ENCODE data around the gene PSMD11. TPM values are rescaled to one million over a fixed set of nuclear protein-coding genes. Genes with fewer than 3 reads are reported as not detected.

PSMD11 gene
- total RNA-seq, 2 donors from 2014 or later = 164 to 168 TPM

DNA sequence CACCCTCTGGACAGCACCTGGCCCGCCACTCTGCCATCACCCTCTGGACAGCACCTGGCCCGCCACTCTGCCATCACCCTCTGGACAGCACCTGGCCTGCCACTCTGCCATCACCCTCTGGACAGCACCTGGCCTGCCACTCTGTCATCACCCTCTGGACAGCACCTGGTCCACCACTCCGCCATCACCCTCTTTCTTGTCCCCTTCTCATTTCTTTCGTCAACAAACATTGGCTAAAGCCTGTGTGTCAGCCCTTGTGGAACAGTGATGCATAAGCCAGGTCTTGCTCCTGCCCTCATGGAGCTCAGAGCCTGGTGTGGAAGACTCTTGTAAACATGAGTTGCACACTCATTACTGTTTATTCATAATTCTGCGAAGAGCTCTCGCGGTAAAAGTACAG, 73.7 kb downstream of the PSMD11 start:
- Mint-ChIP-seq H3K27me3 (ENCODE audit: insufficient read depth) (no peaks in the 10 kb centered on the region), H3K4me3 (peak overlapping the region; percentile 52), H3K9me3 (no peaks in the 10 kb centered on the region), H3K4me1 (peaks cover 52% of the 10 kb centered on the region), H3K27ac (no peak overlapping the region), H3K36me3 (ENCODE audit: low read depth) (no peaks in the 10 kb centered on the region)
- TF ChIP-seq, protein P1, sequence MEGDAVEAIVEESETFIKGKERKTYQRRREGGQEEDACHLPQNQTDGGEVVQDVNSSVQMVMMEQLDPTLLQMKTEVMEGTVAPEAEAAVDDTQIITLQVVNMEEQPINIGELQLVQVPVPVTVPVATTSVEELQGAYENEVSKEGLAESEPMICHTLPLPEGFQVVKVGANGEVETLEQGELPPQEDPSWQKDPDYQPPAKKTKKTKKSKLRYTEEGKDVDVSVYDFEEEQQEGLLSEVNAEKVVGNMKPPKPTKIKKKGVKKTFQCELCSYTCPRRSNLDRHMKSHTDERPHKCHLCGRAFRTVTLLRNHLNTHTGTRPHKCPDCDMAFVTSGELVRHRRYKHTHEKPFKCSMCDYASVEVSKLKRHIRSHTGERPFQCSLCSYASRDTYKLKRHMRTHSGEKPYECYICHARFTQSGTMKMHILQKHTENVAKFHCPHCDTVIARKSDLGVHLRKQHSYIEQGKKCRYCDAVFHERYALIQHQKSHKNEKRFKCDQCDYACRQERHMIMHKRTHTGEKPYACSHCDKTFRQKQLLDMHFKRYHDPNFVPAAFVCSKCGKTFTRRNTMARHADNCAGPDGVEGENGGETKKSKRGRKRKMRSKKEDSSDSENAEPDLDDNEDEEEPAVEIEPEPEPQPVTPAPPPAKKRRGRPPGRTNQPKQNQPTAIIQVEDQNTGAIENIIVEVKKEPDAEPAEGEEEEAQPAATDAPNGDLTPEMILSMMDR (conservative IDR thresholded peaks at IDR 0.05) = no peak
- 94 to 100% methylated on average over 6 to 7 of the region's 7 CpGs for WGBS, 2 experiments (ENCODE audit: insufficient coverage in 1 of 2, insufficient read length in 1 of 2)
- no peak for DNase-seq
- Histone ChIP-seq H3K36me3 (ENCODE audit: control insufficient read depth, insufficient read depth, low read length) (no peaks in the 10 kb centered on the region), H3K4me3 (ENCODE audit: low read length) (peak overlapping the region; percentile 76), H3K27me3 (ENCODE audit: control insufficient read depth, insufficient read depth, low read length, poor library complexity, severe bottlenecking) (no peaks in the 10 kb centered on the region), H3K27ac (ENCODE audit: low read depth, low read length) (no peak overlapping the region), H3K9ac (ENCODE audit: extremely low read depth, low read length, poor library complexity, severe bottlenecking) (no peak overlapping the region), H3K4me1 (ENCODE audit: control insufficient read depth, insufficient read depth, low read length) (peaks cover 29% of the 10 kb centered on the region), H3K9me3 (ENCODE audit: control insufficient read depth, low read length) (no peaks in the 10 kb centered on the region)

DNA sequence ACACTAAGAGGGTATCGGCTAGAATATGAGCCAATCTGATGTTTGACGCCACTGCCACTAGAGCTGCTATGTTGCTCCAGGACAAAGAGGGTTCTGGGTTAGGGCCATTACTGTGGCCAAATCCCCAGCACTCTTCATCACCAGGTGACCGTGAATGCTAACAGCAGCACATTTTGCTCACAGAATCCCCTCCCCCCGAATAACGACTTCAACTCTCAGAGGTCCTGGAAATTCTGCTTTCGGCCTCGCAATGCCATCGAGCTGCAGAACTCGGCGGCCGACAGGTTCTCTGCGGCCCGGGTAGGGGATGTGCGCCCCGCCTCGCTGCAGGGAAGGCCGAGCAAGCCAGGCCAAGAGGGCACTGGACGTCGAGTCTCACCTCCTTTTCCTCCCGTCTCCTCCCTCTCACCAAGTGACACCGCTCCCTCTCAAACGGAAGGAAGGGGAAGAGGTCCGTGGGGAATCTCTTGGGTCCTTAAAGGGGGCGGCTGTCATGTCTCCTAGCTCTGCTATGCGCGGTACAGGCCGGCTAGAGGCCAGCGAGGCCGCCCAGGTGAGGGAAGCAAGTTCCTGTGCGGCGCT, 74.4 kb downstream of the PSMD11 start:
- H3K27me3 ChIP-seq (ENCODE audit: control insufficient read depth, insufficient read depth, low read length, poor library complexity, severe bottlenecking) = no peaks in the 10 kb centered on the region
- TF ChIP-seq, protein P1 (conservative IDR thresholded peaks at IDR 0.05) = no peak
- H3K4me1 ChIP-seq (ENCODE audit: control insufficient read depth, insufficient read depth, low read length) = peaks cover 29% of the 10 kb centered on the region
- no peaks in the 10 kb centered on the region for H3K9me3 ChIP-seq (ENCODE audit: control insufficient read depth, low read length)
- H3K36me3 ChIP-seq (ENCODE audit: control insufficient read depth, insufficient read depth, low read length) = no peaks in the 10 kb centered on the region
- WGBS, 2 experiments (ENCODE audit: insufficient coverage in 1 of 2, insufficient read length in 1 of 2) = 26 to 29% methylated on average over 21 to 29 of the region's 31 CpGs
- H3K9me3 Mint-ChIP-seq = no peaks in the 10 kb centered on the region
- no peaks in the 10 kb centered on the region for H3K36me3 Mint-ChIP-seq (ENCODE audit: low read depth)
- peak overlapping the region; percentile 93 for H3K27ac Mint-ChIP-seq
- H3K4me3 Mint-ChIP-seq = peak overlapping the region; percentile 52
- DNase-seq = no peak
- peak overlapping the region; percentile 50 for H3K9ac ChIP-seq (ENCODE audit: extremely low read depth, low read length, poor library complexity, severe bottlenecking)
- no peaks in the 10 kb centered on the region for H3K27me3 Mint-ChIP-seq (ENCODE audit: insufficient read depth)
- peak overlapping the region; percentile 98 for H3K27ac ChIP-seq (ENCODE audit: low read depth, low read length)
- H3K4me1 Mint-ChIP-seq = peaks cover 58% of the 10 kb centered on the region
- peak overlapping the region; percentile 76 for H3K4me3 ChIP-seq (ENCODE audit: low read length)

DNA sequence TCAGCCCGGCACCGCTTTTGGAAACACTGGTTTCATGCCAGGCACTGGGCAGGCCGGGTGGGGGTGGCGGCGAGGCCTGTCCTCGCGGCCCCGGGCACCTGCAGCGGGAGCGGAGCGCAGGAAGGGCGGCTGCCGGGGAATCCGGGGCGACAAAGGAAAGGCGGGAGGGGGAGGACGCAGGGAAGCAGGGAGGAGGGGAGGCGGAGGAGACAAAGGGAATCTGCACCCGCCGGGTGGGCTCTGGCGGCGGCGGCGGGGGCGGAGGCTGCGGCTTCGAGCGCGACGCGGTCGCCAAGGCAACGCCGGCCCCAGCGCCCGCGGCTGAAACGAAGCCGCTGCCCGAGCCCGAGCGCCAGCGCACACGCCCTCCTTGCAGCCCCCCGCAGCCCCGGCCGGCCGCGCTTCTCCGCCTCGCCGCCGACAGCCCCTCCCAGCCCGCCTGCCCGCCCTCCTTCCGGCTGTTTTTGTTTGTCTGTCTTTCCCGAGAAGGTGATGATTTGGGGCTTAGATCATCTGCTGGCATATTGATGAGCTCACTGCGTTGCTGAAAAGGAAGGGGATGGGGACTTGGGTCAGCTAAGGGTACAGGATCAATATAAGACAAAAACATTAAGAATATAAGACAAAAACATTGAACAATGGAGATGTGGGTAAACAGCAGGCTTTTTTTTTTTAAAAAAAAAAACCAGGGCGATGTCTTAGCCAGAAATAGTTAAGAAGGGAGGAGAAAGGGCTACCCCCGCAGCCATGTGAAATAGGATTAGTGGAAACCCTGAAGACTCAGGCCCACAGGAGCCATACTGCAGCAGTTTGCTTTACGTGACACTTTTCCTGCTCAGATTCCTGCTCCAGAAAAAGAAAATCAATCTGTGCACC, 75.2 kb downstream of the PSMD11 start:
- Mint-ChIP-seq H3K27me3 (ENCODE audit: insufficient read depth) (no peaks in the 10 kb centered on the region), H3K4me1 (peaks cover 58% of the 10 kb centered on the region)

More for the DNA sequence above, 75.2 kb downstream of the PSMD11 start:
- H3K4me3 ChIP-seq (ENCODE audit: low read length) = peak overlapping the region; percentile 76
- peak overlapping the region; percentile 58 for H3K9ac ChIP-seq (ENCODE audit: extremely low read depth, low read length, poor library complexity, severe bottlenecking)
- no peaks in the 10 kb centered on the region for H3K36me3 ChIP-seq (ENCODE audit: control insufficient read depth, insufficient read depth, low read length)
- peak overlapping the region; percentile 98 for H3K27ac ChIP-seq (ENCODE audit: low read depth, low read length)
- H3K27me3 ChIP-seq (ENCODE audit: control insufficient read depth, insufficient read depth, low read length, poor library complexity, severe bottlenecking) = no peaks in the 10 kb centered on the region
- H3K4me1 ChIP-seq (ENCODE audit: control insufficient read depth, insufficient read depth, low read length) = peaks cover 29% of the 10 kb centered on the region
- DNase-seq = peak; percentile 97
- Mint-ChIP-seq H3K27ac (peak overlapping the region; percentile 94), H3K4me3 (peak overlapping the region; percentile 52), H3K36me3 (ENCODE audit: low read depth) (no peaks in the 10 kb centered on the region), H3K9me3 (no peaks in the 10 kb centered on the region)
- TF ChIP-seq, protein P1 (conservative IDR thresholded peaks at IDR 0.05) = no peak
- 1 to 4% methylated on average over 18 to 61 of the region's 61 CpGs for WGBS, 2 experiments (ENCODE audit: insufficient coverage in 1 of 2, insufficient read length in 1 of 2)
- H3K9me3 ChIP-seq (ENCODE audit: control insufficient read depth, low read length) = no peaks in the 10 kb centered on the region

Measured in endodermal cell (in vitro differentiated cells).